GM23338 (cell line): Measurements from ENCODE around the gene GPC6. TPM values are rescaled to one million over a fixed set of nuclear protein-coding genes. Genes with fewer than 3 reads are reported as not detected.

Source experiments
- ATAC-seq: fragments of 200-7000 bp; cut with Tn5 transposase; 3 replicates; pipeline ENCODE4 v1.9.1; 2020
- DNase-seq: peaks from one replicate; pipeline ENCODE4 v3.0.0-alpha.2; 2015; ENCODE audit warnings: low spot score
- H2AFZ ChIP-seq: fragments of 200-600 bp; sonication (generic); 2 replicates; pipeline ENCODE4 v1.8.0; 2016; ENCODE audit warnings: antibody characterized with exemption, mild to moderate bottlenecking, moderate library complexity
- H3F3A ChIP-seq: fragments of 200-600 bp; sonication (generic); replicated peaks from 2 replicates; pipeline ENCODE4 v1.8.0; 2017; ENCODE audit warnings: antibody characterized with exemption, mixed run types, low read depth
- H3K27ac ChIP-seq: fragments of 200-600 bp; sonication (generic); 2 replicates; pipeline ENCODE4 v1.6.1; 2016; ENCODE audit warnings: low read depth
- H3K27me3 ChIP-seq: fragments of 200-600 bp; sonication (generic); 2 replicates; pipeline ENCODE4 v1.8.0; 2016; ENCODE audit warnings: mild to moderate bottlenecking, mixed run types, moderate library complexity; ENCODE audit not compliant: insufficient read depth
- H3K36me3 ChIP-seq: fragments of 200-600 bp; sonication (generic); 2 replicates; pipeline ENCODE4 v1.8.0; 2016; ENCODE audit warnings: mild to moderate bottlenecking; ENCODE audit not compliant: insufficient read depth
- H3K4me1 ChIP-seq: fragments of 200-600 bp; sonication (generic); 2 replicates; pipeline ENCODE4 v1.8.0; 2016; ENCODE audit warnings: mild to moderate bottlenecking, moderate library complexity; ENCODE audit not compliant: insufficient read depth
- H3K4me2 ChIP-seq: fragments of 200-600 bp; sonication (generic); 2 replicates; pipeline ENCODE4 v1.7.1; 2017; ENCODE audit warnings: mixed run types
- H3K4me3 ChIP-seq: fragments of 200-600 bp; sonication (generic); 2 replicates; pipeline ENCODE4 v1.6.1; 2016; ENCODE audit warnings: mixed run types
- H3K79me2 ChIP-seq: fragments of 200-600 bp; sonication (generic); replicated peaks from 2 replicates; pipeline ENCODE4 v1.8.0; 2017; ENCODE audit warnings: mild to moderate bottlenecking; ENCODE audit not compliant: insufficient read depth
- H3K9me2 ChIP-seq: fragments of 200-600 bp; sonication (generic); 2 replicates; pipeline ENCODE4 v1.8.0; 2017; ENCODE audit not compliant: insufficient read depth
- H4K20me1 ChIP-seq: fragments of 200-600 bp; sonication (generic); replicated peaks from 2 replicates; pipeline ENCODE4 v1.8.0; 2017; ENCODE audit warnings: mild to moderate bottlenecking; ENCODE audit not compliant: insufficient read depth
- H3K27ac Mint-ChIP-seq: 2 replicates; pipeline ENCODE4 v1.8.0; 2020; ENCODE audit warnings: inconsistent platforms, mild to moderate bottlenecking, moderate library complexity, mixed read lengths
- H3K27me3 Mint-ChIP-seq: 3 replicates; pipeline ENCODE4 v1.8.0; 2022; ENCODE audit warnings: low read depth, mild to moderate bottlenecking, moderate library complexity, mixed read lengths, inconsistent platforms; ENCODE audit not compliant: insufficient read depth, poor library complexity
- H3K36me3 Mint-ChIP-seq: 3 replicates; pipeline ENCODE4 v1.8.0; 2021; ENCODE audit warnings: low read depth, mild to moderate bottlenecking, inconsistent platforms, moderate library complexity, mixed read lengths
- H3K4me1 Mint-ChIP-seq: 3 replicates; pipeline ENCODE4 v1.8.0; 2020; ENCODE audit warnings: mild to moderate bottlenecking, inconsistent platforms, mixed read lengths
- H3K4me3 Mint-ChIP-seq: 3 replicates; pipeline ENCODE4 v1.8.0; 2021; ENCODE audit warnings: moderate library complexity, mild to moderate bottlenecking, inconsistent platforms, mixed read lengths
- H3K9me3 Mint-ChIP-seq: 3 replicates; pipeline ENCODE4 v1.8.0; 2020; ENCODE audit warnings: moderate library complexity, mild to moderate bottlenecking, inconsistent platforms, mixed read lengths
- CREB1 ChIP-seq: fragments of 250-450 bp; sonication (Bioruptor Pico); IDR thresholded peaks from 2 replicates; pipeline ENCODE4 v1.5.0; 2020; ENCODE audit warnings: low read depth, mild to moderate bottlenecking, moderate library complexity
- CTCF ChIP-seq, 2 experiments: fragments of 200-600 bp in 1 of 2; sonication (generic) in 1 of 2; conservative IDR thresholded peaks; 2 replicates each; pipeline versions ENCODE4 v1.5.1 to v1.6.1; 2016 to 2017; ENCODE audit warnings: antibody characterized with exemption in 2 of 2, low read depth in 2 of 2, mild to moderate bottlenecking in 2 of 2, moderate library complexity in 1 of 2
- ETS1 ChIP-seq: IDR thresholded peaks from 2 replicates; pipeline ENCODE4 v1.6.1; 2016; ENCODE audit warnings: antibody characterized with exemption
- EZH2 ChIP-seq: fragments of 200-600 bp; sonication (generic); IDR thresholded peaks from one replicate; pipeline ENCODE4 v1.8.0; 2017; ENCODE audit warnings: antibody characterized with exemption, mild to moderate bottlenecking, low read depth; ENCODE audit not compliant: unreplicated experiment
- EZH2phosphoT487 ChIP-seq: fragments of 200-600 bp; sonication (generic); IDR thresholded peaks from one replicate; pipeline ENCODE4 v1.8.1; 2018; ENCODE audit warnings: antibody characterized with exemption; ENCODE audit not compliant: unreplicated experiment
- JUNB ChIP-seq: IDR thresholded peaks from one replicate; pipeline ENCODE4 v1.6.1; 2016; ENCODE audit warnings: antibody characterized with exemption; ENCODE audit not compliant: unreplicated experiment
- NANOG ChIP-seq: IDR thresholded peaks from 2 replicates; pipeline ENCODE4 v1.6.1; 2016; ENCODE audit warnings: antibody characterized with exemption, borderline replicate concordance
- POLR2AphosphoS5 ChIP-seq: IDR thresholded peaks from 2 replicates; pipeline ENCODE4 v1.6.1; 2016; ENCODE audit warnings: antibody characterized with exemption, low read depth
- STAT1 ChIP-seq: IDR thresholded peaks from one replicate; pipeline ENCODE4 v1.6.1; 2016; ENCODE audit warnings: antibody characterized with exemption; ENCODE audit not compliant: unreplicated experiment
- ZNF114 ChIP-seq: fragments of 250-450 bp; sonication (Bioruptor Pico); IDR thresholded peaks from 2 replicates; pipeline ENCODE4 v1.5.0; 2020; ENCODE audit warnings: mild to moderate bottlenecking, moderate library complexity
- ZNF331 ChIP-seq: fragments of 250-450 bp; sonication (Bioruptor Pico); IDR thresholded peaks from 2 replicates; pipeline ENCODE4 v1.5.0; 2020; ENCODE audit warnings: low read depth, mild to moderate bottlenecking, moderate library complexity
- ZNF462 ChIP-seq: fragments of 250-450 bp; sonication (Bioruptor Pico); IDR thresholded peaks from 2 replicates; pipeline ENCODE4 v1.5.0; 2020; ENCODE audit warnings: mild to moderate bottlenecking, moderate library complexity
- polyA plus RNA-seq: library from polyadenylated mRNA; unstranded; fragments of >200 nt; fragmentation: Nextera tagmentation; extraction: Ambion mirVana; gene quantifications from 2 replicates; pipeline ENCODE4 v1.2.1, GENCODE V29; 2016
- total RNA-seq: library from RNA; depleted of rRNA; stranded (reverse); fragments of >200 nt; shearing (Covaris generic); gene quantifications from 2 replicates; pipeline ENCODE4 v1.2.3, GENCODE V29; 2014
- TF ChIP-seq, protein P1 (sequence below): IDR thresholded peaks from one replicate; pipeline ENCODE4 v1.6.1; 2018; ENCODE audit warnings: antibody characterized with exemption; ENCODE audit not compliant: unreplicated experiment

Gene GPC6
- total and polyA plus RNA-seq, 2 experiments from 2014 or later, result 6.4 to 28.6 TPM

DNA sequence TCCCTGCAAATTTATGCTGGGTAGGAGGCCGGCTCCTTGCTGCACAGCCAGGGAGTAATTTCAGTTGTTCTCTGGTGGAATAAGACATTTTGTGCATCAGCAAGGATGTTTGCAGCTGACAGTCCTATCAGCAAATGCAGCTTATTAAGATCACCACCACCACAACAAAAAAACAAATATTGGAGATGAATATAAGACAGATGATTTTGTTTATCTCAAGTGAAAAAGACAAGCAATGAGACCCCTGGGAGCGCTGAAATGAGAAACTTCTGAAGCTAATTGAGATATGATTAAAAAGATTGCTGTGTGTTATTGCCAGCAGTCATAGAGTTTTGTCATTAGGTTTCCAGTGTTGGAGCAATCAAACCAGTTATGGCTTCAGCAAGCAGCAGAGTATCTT lies 505.6 kb downstream of the GPC6 start (continued):
- TF ChIP-seq NANOG (no peak), JUNB (no peak)

DNA sequence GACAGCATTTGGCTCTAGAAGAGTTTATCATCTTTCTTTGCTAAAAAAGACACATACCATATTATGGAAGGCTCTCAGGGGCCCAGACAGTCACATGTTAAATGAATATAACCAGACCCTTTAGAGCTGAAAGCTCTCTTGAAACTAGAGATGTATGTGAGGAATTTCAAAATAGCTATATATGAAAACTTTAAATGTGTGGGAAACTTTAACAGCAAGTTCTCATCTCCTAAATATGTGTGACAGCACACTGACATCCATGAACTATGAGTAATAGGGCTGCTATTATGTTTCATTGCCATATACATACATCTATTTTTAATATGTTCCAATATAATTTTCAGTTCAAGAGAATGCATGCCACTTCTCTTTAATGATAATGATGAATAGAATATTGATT lies 509.5 kb downstream of the GPC6 start:
- ATAC-seq (no peak), DNase-seq (no peak)
- Mint-ChIP-seq H3K9me3 (no peaks in the 10 kb centered on the region), H3K36me3 (no peaks in the 10 kb centered on the region), H3K4me3 (no peak overlapping the region), H3K27me3 (peaks cover 6% of the 10 kb centered on the region), H3K27ac (no peak overlapping the region), H3K4me1 (peaks cover 5% of the 10 kb centered on the region; the same call in 2 of the 3 replicates)
- H3K4me1 ChIP-seq, result no peaks in the 10 kb centered on the region
- H4K20me1 ChIP-seq, result no peaks in the 10 kb centered on the region
- H3F3A ChIP-seq, result no peaks in the 10 kb centered on the region
- TF ChIP-seq ZNF462 (CRISPR knock-in tag) (no peak), ETS1 (no peak), NANOG (no peak), POLR2AphosphoS5 (no peak), CREB1 (CRISPR knock-in tag) (no peak), CTCF (conservative IDR thresholded peaks at IDR 0.05; ENCODE audit: low read depth in 2 of 2) (no peak), EZH2phosphoT487 (no peak), STAT1 (no peak), ZNF114 (CRISPR knock-in tag) (no peak), ZNF331 (no peak), JUNB (no peak), EZH2 (no peak)
- TF ChIP-seq, protein P1, sequence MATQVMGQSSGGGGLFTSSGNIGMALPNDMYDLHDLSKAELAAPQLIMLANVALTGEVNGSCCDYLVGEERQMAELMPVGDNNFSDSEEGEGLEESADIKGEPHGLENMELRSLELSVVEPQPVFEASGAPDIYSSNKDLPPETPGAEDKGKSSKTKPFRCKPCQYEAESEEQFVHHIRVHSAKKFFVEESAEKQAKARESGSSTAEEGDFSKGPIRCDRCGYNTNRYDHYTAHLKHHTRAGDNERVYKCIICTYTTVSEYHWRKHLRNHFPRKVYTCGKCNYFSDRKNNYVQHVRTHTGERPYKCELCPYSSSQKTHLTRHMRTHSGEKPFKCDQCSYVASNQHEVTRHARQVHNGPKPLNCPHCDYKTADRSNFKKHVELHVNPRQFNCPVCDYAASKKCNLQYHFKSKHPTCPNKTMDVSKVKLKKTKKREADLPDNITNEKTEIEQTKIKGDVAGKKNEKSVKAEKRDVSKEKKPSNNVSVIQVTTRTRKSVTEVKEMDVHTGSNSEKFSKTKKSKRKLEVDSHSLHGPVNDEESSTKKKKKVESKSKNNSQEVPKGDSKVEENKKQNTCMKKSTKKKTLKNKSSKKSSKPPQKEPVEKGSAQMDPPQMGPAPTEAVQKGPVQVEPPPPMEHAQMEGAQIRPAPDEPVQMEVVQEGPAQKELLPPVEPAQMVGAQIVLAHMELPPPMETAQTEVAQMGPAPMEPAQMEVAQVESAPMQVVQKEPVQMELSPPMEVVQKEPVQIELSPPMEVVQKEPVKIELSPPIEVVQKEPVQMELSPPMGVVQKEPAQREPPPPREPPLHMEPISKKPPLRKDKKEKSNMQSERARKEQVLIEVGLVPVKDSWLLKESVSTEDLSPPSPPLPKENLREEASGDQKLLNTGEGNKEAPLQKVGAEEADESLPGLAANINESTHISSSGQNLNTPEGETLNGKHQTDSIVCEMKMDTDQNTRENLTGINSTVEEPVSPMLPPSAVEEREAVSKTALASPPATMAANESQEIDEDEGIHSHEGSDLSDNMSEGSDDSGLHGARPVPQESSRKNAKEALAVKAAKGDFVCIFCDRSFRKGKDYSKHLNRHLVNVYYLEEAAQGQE, result no peak
- no peak overlapping the region for H3K4me2 ChIP-seq
- H3K27ac ChIP-seq, result no peak overlapping the region
- H3K79me2 ChIP-seq, result no peaks in the 10 kb centered on the region
- H3K36me3 ChIP-seq, result no peaks in the 10 kb centered on the region
- no peak overlapping the region for H2AFZ ChIP-seq
- H3K4me3 ChIP-seq, result no peak overlapping the region
- no peaks in the 10 kb centered on the region for H3K9me2 ChIP-seq
- H3K27me3 ChIP-seq, result no peaks in the 10 kb centered on the region
